Effector memory CD4-positive, alpha-beta T cell (primary cell): ENCODE results near the gene MICALL2.

ENCODE experiments used
- DNase-seq, 3 donors: peaks; one replicate each; pipeline ENCODE4 v3.0.0-alpha.2; 2020
- H3K27ac ChIP-seq: 2 replicates; pipeline ENCODE4 v1.7.0; 2013; ENCODE audit warnings: mild to moderate bottlenecking, low read length, moderate library complexity; ENCODE audit not compliant: insufficient read depth, poor library complexity, severe bottlenecking
- H3K27me3 ChIP-seq: replicated peaks from 2 replicates; pipeline ENCODE4 v1.7.0; 2013; ENCODE audit warnings: mild to moderate bottlenecking, low read length; ENCODE audit not compliant: insufficient read depth, control insufficient read depth, poor library complexity, severe bottlenecking
- H3K36me3 ChIP-seq: 2 replicates; pipeline ENCODE4 v1.7.0; 2013; ENCODE audit warnings: mild to moderate bottlenecking, low read length, moderate library complexity; ENCODE audit not compliant: control insufficient read depth, insufficient read depth
- H3K4me1 ChIP-seq: 2 replicates; pipeline ENCODE4 v1.7.0; 2013; ENCODE audit warnings: low read length, mild to moderate bottlenecking; ENCODE audit not compliant: control insufficient read depth, insufficient read depth, poor library complexity, severe bottlenecking
- H3K4me3 ChIP-seq: 2 replicates; pipeline ENCODE4 v1.7.0; 2013; ENCODE audit warnings: low read length, low read depth, mild to moderate bottlenecking; ENCODE audit not compliant: insufficient read depth, poor library complexity, severe bottlenecking
- H3K9me3 ChIP-seq: 2 replicates; pipeline ENCODE4 v1.7.0; 2013; ENCODE audit warnings: mild to moderate bottlenecking, low read length, moderate library complexity; ENCODE audit not compliant: control insufficient read depth

The MICALL2 gene

GRCh38 chr7:1386623-1387220 is 72.5 kb downstream of the MICALL2 start:
- Histone ChIP-seq H3K27ac (no peak overlapping the region), H3K4me1 (no peaks in the 10 kb centered on the region), H3K4me3 (no peak overlapping the region), H3K27me3 (peaks cover 11% of the 10 kb centered on the region), H3K9me3 (peaks cover 2% of the 10 kb centered on the region), H3K36me3 (no peaks in the 10 kb centered on the region)
- no peak for DNase-seq

GRCh38 chr7:1385809-1386622 is 73.3 kb downstream of the MICALL2 start:
- peaks cover 11% of the 10 kb centered on the region for H3K27me3 ChIP-seq
- no peaks in the 10 kb centered on the region for H3K4me1 ChIP-seq
- H3K9me3 ChIP-seq: no peaks in the 10 kb centered on the region
- no peak for DNase-seq
- H3K4me3 ChIP-seq: no peak overlapping the region
- H3K27ac ChIP-seq: no peak overlapping the region
- no peaks in the 10 kb centered on the region for H3K36me3 ChIP-seq

- Histone ChIP-seq H3K36me3 (no peaks in the 10 kb centered on the region), H3K27ac (no peak overlapping the region), H3K4me1 (no peaks in the 10 kb centered on the region), H3K27me3 (peaks cover 11% of the 10 kb centered on the region), H3K9me3 (no peaks in the 10 kb centered on the region), H3K4me3 (no peak overlapping the region)
- DNase-seq: no peak
These were observed 74.0 kb downstream of the MICALL2 start for GRCh38 chr7:1385086-1385808.
